ENCODE results near the gene ESPNL. TPM values are rescaled to one million over a fixed set of nuclear protein-coding genes. Genes with fewer than 3 reads are reported as not detected.
"Not testable (repeated sequence)": the region's sequence is repeated elsewhere in the genome, so short reads cannot be mapped to it uniquely, and the experiment has no call there.

Gene ESPNL
- total RNA-seq, 1 donor from 2014 or later = 0.69 TPM

DNA sequence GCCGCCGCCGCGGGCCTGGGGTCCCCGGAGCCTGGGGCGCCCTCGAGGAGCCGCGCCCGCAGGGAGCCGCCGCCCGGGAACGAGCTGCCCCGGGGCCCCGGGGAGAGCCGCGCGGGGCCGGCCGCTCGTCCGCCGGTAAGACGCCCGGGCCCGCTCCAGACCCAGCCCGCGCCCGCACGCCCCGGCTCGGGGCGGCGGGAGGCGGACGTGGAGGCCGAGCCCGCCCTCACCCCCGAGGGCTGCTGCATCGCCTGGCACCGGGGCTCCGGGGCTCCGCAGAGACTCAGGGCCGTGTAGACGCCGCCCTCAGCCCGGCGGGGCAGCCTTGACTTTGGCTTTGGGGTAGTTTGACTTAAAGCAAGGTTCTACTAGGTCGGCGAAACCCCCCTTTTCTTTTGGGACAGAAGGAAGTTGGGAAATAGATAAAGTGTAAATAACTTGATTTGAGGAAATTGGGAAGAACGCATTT, 59.0 kb downstream of the ESPNL start:
- DNase-seq = no peak

DNA sequence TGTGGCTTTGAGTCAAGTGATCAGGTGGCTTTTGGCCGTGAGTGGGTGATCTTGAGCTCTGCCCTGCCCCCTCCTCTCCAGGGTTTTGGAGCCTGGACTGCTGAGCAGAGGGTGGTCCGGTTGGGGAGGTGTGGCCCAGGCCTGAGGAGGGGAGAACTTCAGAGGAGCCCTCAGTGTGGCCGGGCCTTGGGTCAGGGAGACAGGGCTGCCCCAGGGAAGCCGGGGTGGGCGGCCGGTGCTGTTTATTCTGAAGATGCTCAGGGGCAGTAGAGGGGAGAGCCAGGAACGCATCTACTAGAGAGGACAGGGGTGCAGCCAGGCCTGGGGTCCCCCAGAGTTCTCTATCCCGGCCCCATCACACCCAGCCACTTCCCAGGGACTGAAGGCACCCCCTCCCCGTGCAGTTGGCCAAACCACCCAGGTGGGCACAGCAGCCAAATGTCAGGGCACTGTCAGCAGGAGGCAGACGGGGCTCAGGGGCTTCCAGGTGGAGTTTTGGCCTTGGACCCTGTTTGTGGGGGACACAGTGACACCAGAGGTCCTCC, 59.6 kb downstream of the ESPNL start:
- DNase-seq = no peak

DNA sequence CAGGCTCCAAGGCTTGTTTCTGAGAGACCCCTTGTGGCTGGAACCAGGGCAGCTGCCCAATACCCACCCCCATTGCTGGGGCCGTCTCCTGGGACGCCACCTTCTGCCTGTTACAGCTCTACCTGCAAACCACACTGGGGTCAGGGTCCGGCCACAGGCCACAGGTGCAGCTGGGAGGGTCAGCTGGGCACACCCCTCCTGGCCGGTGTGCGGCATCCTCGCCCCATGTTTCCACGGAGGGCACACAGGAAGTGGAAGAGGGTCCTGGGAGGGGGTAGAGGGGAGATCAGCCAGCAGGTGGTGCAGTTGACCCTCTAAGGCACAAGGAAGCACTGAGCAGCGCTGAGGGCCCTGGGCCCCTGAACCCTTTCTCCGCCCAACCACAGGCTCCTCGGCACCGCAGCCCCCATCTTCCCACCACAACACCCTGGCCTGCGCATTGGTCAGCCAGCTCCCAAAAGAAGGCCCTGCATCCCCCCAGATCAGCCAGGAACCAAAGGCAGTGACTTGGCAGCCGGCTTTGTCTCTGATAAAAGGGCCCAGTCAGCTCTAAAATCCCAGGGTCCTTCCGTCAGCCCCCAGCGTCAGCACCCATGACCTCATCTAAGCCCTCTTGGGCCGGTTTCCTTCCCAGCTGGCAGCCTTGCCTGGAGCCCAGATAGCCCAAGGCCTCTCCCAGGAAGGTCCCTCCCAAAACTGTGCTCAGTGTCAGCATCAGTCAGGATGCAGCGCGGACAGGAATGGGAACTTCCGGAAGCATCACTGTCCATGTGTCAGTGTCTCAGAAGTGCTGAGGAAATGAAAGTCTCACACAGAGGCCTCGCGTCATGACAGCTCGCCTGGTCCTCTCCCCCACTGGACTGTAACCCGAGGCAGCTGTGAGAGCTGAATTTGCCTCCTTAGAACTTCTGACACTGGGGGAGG, 60.3 kb downstream of the ESPNL start:
- DNase-seq = no peak

DNA sequence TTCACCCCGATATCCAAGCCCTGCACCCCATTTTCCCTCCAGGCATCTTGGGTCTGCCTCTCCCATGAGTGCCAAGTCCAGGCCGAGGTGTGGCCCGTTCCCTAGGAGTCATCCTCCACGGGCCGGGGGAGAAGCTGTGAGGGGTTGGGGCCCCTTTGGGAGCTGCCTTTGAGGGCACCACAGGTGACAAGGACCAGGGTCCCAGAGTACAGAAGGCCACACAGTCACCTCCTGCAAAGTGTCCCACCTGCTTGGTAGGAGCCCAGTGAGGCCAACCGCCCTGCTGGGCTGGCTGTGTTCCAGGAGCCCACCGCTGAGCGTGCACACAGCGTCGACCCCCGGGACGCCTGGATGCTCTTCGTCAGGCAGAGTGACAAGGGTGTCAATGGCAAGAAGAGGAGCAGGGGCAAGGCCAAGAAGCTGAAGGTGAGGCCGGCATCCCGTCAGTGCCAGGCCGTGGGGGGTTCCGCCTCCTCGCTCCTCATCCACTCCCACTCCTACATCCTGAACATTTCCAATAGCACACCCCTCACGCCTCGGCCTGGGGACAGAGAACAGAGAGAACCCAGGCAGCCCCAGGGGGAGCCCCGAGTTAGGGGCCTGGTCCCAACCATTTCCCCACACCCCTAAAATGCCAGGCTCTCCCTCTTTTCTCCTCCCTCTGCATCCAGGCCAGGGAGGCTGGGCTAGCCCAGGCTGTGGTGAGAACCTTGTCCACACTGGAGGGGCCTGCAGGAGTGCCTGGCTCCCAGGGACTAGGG, 61.3 kb downstream of the ESPNL start:
- no peak for DNase-seq

DNA sequence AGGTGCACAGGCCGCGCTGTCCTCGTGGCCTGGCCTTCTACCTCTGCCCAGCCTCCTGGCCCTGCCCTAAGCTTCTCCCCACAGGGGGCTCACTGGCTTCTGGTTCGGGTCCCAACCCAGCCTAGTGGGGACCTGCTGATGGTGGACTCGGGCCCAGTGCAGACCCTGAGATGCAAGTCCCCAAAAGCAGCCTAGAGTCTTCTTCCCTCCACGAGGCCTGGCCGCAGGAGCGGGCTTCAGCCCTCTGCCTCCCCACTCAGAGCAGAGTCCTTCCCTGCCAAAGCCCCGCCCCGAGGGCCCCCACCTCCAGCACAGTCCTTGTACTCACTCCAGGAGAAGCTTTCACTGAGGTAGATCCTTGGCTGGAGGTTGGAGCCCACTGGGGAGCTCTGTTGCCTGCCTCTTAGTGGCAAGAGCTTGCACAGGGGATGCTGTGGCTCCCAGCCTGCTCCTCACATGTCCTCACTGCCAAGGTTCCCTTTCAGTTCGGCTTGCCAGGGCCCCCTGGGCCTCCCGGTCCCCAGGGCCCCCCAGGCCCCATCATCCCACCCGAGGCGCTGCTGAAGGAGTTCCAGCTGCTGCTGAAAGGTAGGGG, 62.2 kb downstream of the ESPNL start:
- DNase-seq = no peak

DNA sequence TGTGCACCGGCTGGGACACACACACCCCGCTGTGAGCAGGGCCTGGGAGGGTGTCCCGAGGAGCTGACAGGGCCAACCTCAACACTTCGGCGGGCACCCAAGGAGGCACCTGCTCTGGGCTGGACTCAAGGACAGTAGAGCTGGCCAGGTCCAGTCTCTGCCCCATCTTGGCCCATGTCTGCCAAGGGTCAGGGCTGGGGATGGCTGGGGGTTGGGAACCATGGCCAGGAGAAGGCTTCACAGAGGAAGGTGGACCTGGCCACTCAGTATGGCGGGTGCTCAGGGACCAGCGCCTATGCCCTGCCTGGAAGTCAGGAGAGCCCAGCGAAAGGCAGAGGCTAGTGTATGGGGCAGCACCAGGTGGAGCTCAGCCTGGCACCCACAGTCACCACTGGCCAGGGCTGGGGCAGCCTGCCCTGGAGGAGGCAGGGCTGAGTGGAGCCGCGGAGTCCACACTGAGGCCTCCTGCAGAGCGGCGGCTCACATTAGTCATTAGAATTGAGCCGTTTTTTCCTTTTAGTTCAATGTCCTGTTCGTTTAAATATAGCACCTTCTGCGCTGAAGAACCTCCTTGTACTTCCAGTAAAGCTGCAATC, 62.8 kb downstream of the ESPNL start:
- DNase-seq = no peak

DNA sequence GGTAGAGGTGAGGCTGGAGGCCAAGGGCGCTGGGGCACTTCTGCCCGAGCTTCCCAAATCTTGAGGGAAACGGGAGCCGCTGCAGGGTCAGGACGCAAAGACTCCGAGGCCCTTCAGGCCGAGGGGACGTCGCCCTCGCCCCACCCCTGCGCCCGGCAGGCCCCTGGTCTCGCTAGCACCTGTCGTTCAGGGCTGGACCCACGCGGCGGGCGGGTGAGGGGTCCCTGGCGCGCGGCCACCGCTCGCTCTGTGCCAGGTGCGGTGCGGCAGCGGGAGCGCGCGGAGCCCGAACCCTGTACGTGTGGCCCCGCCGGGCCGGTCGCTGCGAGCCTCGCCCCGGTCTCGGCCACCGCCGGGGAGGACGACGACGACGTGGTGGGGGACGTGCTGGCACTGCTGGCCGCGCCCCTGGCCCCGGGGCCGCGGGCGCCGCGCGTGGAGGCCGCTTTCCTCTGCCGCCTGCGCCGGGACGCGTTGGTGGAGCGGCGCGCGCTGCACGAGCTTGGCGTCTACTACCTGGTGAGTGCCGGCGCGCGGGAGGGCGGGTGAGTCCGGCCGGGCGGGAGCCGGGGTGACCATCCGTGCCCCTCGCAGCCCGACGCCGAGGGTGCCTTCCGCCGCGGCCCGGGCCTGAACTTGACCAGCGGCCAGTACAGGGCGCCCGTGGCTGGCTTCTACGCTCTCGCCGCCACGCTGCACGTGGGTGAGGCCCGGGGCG, 63.5 kb downstream of the ESPNL start:
- DNase-seq = no peak

DNA sequence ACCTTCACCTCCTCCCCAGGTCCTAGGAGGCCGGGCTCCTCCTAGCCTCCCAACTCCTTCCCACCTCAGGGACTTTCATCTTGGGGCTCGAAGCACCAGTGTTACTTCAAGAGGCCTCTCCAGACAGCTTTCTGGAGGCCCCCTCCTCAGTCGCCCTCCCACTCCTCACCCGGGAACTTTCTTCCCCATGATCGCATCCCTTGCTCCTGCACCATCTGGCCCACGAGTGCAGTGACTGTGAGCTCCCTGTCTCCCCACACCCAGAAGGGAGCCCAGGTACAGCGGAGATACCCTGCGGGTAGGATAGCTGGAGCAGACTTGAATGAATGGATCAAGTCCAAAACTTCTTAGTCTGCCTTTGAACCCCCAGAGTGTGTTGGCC, 64.8 kb downstream of the ESPNL start:
- DNase-seq = no peak

DNA sequence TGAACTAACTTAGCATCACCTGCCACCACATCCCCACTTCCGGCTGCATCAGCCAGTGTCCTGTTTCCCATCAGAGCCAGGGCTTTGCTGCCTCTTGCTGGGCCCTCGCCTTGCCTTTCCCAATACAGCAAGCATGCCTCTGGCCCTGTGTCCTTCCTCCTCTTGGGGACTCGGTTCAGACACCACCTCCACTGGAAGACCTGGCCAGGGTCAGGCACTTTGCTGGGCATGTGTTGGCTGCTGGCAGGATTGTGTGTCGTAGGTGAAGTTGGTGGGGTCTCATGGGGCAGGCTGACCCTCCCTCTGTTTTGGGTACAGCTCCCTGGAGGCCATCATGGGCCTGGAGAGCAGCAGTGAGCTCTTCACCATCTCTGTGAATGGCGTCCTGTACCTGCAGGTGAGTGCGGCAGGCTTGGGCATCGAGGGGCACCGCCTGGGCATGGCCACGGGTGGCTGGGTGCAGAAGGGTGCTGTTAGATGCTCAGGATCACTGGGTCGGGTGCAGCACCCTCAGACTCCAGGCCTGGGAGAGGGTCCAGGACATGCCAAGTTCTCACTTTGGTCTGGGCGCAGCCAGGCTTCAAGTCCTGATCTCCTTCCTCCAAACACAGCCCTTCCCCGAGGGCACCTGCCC, 65.3 kb downstream of the ESPNL start:
- DNase-seq = no peak

DNA sequence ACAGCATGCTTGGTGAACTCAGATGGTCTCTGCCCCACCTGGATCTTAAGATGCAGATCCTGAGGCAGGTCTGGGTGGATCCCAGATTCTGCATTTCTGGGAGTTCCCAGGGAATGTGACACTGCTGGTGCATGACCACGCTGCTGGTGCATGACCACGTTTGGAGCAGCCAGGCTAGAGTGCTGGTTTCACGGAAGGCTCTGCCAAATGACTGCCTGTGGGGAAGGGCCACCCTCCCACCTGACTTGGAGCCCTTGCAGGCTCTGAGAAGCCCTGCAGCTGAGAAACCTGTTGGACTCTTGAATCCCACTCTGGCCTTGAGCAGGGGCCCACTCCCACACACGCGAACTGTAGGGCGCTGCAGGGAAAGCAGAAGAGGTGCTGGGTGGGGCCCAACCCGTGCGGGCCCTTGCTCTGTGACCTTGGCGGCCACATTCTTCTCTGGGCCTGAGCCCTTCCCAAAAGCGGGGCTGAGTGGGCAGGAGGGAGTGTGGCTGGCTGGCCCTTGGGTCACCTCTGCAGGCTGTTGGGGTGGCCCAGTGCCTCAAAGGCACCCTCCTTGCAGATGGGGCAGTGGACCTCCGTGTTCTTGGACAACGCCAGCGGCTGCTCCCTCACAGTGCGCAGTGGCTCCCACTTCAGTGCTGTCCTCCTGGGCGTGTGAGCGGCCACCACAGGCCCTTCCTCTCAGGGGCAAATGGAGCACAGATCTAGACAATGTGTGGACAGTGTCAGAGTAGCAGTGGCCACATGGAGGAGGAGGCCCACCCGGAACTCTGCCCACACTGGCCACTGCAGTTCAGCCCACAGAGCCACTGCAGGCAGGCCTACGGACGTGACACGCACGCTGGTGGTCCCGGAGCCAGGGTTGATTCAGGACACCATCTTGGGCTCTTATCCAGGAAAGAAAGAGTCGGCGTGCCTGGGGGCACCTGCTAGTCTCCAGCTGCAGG, 66.5 kb downstream of the ESPNL start:
- no peak for DNase-seq

DNA sequence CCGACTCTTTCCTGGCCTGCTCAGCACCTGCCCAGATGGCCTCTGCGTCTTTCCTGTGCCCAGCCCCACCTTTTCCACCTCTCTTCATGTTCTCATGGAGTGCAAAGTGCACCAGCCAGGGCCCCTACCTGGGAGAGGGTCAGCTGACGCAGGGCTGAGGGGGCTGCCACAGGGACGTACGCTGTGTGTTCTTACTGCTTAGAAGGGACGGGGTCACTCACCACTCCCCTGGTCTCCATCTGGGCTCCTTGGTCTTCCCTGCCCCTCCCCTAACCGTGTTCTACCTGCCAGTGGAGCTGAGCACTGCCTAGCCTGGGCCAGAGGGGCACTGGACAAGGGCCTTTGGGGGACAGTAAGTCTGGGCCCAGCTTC, 67.2 kb downstream of the ESPNL start:
- DNase-seq = no peak

DNA sequence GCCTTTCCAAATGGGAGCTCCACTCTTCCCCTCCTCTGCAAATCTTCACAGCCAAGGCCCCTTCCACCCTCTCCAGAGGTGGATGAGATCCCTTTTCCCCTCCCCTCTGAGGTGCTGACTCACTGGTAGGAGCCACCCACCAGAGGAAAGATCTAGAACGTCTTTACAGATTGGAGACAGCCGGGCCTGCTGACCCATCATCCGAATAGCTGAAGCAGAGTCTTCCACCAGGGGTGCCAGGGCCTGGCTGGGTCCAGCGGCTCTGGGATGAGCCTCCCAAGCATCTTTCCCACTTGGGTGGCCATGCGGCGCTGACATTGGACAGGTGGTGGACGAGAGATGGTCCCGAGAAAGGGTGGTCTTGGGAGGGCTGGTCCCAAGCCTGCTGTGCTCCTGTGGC, 67.6 kb downstream of the ESPNL start:
- no peak for DNase-seq

DNA sequence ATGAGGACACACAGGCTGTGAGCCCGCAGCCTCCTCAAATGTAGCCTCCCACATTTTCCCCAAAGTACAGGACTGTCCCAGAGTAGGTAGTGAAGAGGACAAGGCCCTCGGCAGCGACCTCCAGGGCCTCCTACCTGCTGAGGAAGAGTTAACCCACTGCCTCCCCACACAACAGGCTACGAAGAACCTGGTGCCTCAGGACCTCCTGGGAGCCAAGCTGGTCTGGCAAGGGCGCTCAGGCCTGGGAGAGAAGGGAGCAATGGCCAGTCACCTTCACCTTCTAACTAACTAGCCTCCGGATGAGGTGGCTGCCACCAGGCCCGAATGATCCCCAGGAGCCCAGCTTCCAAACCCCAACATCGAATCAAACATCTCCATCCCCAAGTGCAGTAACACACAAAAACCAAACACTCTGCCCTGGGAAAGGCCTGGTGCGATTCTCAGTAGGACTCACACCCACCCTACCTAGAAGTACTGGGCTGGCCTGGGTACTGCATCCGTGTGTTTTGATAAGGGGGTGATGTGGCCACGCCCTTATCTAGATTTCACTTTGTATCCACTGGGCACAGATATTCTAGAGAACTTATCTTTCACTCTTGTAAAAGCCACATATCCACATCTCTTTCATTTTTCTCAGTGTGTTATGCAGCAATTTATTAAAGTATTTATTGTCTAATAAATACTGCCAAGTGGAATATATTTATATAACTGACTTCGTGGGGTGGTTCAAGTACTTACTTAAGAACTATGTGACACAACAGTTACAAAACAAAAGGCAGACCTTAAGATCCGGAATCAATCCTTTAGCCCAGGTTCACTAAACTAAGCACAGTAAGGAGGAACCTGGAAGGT, 68.3 kb downstream of the ESPNL start:
- DNase-seq = no peak

DNA sequence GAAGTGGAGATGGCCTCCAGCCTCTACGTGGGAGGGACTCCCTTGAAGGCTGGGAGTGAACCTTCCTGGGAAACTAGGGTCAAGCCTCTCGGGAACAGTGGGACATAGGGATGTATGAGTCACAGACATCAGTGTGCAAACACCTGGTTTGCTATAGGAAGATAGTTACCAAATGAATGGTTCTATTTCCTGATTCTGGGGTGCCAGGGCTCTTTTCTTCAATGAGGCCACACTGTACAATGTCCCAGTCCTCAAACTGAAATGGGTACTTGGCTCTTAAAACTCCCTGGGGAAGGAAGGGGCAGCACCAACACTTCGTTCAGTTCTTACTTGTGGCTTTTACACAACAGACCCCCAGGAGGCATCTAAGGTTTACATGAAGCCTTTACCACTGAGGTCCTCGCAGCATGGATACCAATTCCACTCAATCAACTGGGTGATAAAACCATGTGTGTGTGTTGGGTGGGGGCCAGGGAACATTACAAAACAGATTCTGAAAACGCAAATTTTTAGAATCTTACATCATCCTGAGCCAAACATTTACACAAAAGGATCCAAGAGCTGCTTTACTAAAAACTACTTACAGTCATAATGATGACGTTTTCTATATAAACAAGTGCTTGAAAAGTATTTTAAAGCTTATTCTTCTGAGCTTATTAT, 69.0 kb downstream of the ESPNL start:
- DNase-seq = peak; percentile 5

DNA sequence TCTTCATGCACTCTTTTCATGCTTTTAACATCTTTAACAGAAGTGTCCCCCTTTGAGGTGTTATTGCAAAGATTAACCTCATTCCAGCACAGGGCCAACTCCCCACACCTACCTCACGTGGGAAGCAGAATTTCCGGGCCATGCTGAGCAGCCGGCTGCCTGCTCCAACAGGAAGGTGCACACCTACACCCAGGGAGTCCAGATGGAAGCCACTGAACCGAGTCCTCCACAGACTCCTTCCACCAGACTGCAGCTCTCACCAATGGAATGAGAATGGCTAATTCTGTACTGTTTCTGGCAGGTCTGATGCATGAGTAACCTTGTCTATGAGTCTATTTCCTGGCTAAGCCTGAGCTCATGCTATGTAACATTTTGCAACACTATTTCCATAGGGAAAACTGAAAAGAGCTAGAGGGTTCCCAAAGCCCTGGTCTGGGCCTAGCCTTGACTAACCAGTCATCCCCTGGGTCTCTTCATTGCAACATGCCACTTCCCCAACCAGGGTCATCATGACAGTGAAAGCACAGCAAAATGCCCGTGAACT, 69.6 kb downstream of the ESPNL start:
- DNase-seq = no peak

DNA sequence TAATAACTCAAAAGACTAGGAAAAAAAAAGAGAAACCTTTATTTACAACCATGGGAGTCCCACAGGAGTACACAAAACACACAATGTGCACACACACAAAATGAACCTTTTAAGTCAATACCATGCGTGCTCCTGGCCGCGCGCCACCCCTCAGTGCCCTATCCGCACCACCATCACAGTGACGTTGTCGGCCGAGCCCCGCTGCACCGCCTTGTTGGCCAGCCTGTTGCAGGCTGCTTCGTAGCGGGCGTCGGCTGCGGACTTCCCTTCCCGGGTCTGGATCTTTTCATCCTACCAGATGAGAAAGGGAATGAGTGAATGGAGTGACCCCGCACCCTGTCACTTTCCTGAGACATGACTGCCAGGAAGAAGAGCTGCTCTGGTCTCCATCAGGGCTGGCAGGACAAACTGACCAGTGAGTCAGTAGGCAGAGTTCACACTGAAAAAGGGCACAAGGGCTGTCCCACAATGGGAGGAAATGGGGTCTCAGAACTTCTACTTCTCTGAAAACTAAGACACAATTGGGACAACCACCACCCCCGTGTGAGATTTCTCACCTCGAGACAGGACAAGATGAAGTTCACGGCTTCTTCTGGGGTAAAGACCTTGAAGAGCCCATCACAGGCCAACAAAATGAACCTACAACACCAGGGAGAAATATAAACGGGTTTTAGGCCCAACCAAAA, 70.4 kb downstream of the ESPNL start:
- no peak for DNase-seq

DNA sequence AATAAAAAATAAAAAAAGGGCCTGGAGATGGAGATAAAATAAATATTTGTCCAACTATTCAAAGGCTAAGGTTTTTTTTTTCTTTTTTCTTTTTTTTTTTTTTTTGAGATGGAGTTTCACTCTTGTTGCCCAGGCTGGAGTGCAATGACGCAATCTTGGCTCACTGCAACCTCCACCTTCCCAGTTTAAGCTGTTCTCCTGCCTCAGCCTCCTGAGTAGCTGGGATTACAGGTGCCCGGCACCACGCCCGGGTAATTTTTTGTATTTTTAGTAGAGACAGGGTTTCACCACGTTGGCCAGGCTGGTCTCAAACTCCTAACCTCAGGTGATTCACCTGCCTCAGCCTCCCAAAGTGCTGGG, 70.9 kb downstream of the ESPNL start:
- not testable (repeated sequence) for DNase-seq

Measured in skin of body (tissue), 2 donors.